Measurements from ENCODE around the gene COL15A1.

GRCh38 chr9:99104459-99105151 is 160.9 kb downstream of the COL15A1 start, which contains the start of gene TGFBR1:
- peak in 2 of 3 experiments; percentile 17 to 27 for TF ChIP-seq CTCF (IDR thresholded peaks at IDR 0.05)
- peak; percentile 37 for TF ChIP-seq POLR2A (IDR thresholded peaks at IDR 0.05; ENCODE audit: low read depth)

All from esophagus muscularis mucosa (tissue), 3 donors.